KMS-11 (cell line): ENCODE results near the gene TMEM42.

Experiments
- H2AFZ ChIP-seq: fragments of 200-600 bp; sonication (generic); 2 replicates; pipeline ENCODE4 v1.6.1; 2016; ENCODE audit warnings: antibody characterized with exemption, mixed run types, low read depth
- H3K27ac ChIP-seq: fragments of 200-600 bp; sonication (generic); 2 replicates; pipeline ENCODE4 v1.6.1; 2016; ENCODE audit warnings: mild to moderate bottlenecking, mixed run types
- H3K27me3 ChIP-seq: fragments of 200-600 bp; sonication (generic); 2 replicates; pipeline ENCODE4 v1.6.1; 2017; ENCODE audit warnings: mild to moderate bottlenecking, low read depth, mixed run types, moderate library complexity; ENCODE audit not compliant: insufficient read depth
- H3K36me3 ChIP-seq: fragments of 200-600 bp; sonication (generic); 2 replicates; pipeline ENCODE4 v1.6.1; 2017; ENCODE audit warnings: mild to moderate bottlenecking, mixed run types; ENCODE audit not compliant: insufficient read depth
- H3K4me1 ChIP-seq: fragments of 200-600 bp; sonication (generic); 2 replicates; pipeline ENCODE4 v1.6.1; 2016; ENCODE audit warnings: mild to moderate bottlenecking, low read depth, mixed run types; ENCODE audit not compliant: poor library complexity, severe bottlenecking
- H3K4me2 ChIP-seq: fragments of 200-600 bp; sonication (generic); 2 replicates; pipeline ENCODE4 v1.7.0; 2016; ENCODE audit warnings: mild to moderate bottlenecking, mixed run types
- H3K4me3 ChIP-seq: fragments of 200-600 bp; sonication (generic); IDR thresholded peaks from 2 replicates; pipeline ENCODE4 v1.6.1; 2017; ENCODE audit warnings: low read depth, low read length, mixed read lengths; ENCODE audit not compliant: insufficient read depth
- H3K79me2 ChIP-seq: fragments of 200-600 bp; sonication (generic); 2 replicates; pipeline ENCODE4 v1.6.1; 2016; ENCODE audit warnings: low read depth, mixed run types; ENCODE audit not compliant: insufficient read depth
- H3K9ac ChIP-seq: fragments of 200-600 bp; sonication (generic); 2 replicates; pipeline ENCODE4 v1.6.1; 2016; ENCODE audit warnings: mild to moderate bottlenecking, mixed run types
- H4K20me1 ChIP-seq: fragments of 200-600 bp; sonication (generic); 2 replicates; pipeline ENCODE4 v1.6.1; 2016; ENCODE audit warnings: mild to moderate bottlenecking, mixed run types; ENCODE audit not compliant: insufficient read depth
- TF ChIP-seq, protein P1 (sequence below): fragments of 200-600 bp; sonication (generic); conservative IDR thresholded peaks from 2 replicates; pipeline ENCODE4 v1.6.1; 2017; ENCODE audit warnings: low read depth, mild to moderate bottlenecking, antibody characterized with exemption, low read length, moderate library complexity, mixed read lengths

TMEM42 gene

DNA sequence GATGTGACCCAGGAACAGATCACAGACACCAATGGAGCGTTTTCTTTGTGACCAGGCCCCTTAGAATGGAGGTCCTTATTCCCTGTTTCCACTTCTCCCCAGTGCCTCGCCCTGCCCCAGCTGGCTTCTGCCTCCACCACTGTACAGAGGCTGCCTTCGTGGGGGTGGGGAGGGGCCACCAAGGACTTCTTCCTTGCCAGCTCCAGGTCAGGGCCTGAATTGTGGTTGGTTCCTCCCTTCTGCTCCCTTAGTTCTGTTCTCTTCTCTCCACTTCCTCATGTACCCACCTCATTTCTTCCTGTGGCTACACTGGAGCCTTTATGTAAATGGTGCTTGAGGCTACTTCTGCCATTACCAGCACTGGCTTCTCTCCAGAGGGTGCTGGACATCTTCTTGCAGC, 29.1 kb downstream of the TMEM42 start:
- Histone ChIP-seq H3K4me2 (no peak overlapping the region), H3K79me2 (no peaks in the 10 kb centered on the region), H4K20me1 (no peaks in the 10 kb centered on the region), H3K9ac (no peak overlapping the region), H3K4me1 (no peaks in the 10 kb centered on the region), H3K36me3 (no peaks in the 10 kb centered on the region), H3K27ac (no peak overlapping the region), H3K27me3 (no peaks in the 10 kb centered on the region), H3K4me3 (no peak overlapping the region), H2AFZ (no peak overlapping the region)
- TF ChIP-seq, protein P1, sequence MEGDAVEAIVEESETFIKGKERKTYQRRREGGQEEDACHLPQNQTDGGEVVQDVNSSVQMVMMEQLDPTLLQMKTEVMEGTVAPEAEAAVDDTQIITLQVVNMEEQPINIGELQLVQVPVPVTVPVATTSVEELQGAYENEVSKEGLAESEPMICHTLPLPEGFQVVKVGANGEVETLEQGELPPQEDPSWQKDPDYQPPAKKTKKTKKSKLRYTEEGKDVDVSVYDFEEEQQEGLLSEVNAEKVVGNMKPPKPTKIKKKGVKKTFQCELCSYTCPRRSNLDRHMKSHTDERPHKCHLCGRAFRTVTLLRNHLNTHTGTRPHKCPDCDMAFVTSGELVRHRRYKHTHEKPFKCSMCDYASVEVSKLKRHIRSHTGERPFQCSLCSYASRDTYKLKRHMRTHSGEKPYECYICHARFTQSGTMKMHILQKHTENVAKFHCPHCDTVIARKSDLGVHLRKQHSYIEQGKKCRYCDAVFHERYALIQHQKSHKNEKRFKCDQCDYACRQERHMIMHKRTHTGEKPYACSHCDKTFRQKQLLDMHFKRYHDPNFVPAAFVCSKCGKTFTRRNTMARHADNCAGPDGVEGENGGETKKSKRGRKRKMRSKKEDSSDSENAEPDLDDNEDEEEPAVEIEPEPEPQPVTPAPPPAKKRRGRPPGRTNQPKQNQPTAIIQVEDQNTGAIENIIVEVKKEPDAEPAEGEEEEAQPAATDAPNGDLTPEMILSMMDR, result no peak

DNA sequence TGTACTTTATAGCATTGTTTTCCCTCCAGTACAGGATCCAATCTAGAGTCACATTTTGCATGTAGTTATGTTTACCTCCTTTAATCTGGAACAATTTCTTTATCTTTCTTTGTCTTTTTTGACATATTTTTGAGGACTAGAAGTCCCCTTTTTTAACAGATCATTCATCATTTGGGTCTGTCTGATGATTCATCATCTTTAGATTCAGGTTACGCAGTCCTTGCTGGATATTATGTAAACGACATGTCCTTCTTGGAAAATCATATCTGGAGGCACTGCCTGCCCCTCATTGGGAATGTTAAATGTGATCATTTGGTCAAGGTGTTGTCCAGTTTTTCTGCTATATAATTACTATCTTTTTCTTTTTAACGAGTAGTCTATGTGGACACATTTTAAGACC, 31.0 kb downstream of the TMEM42 start:
- Histone ChIP-seq H3K79me2 (no peaks in the 10 kb centered on the region), H2AFZ (no peak overlapping the region), H3K27ac (no peak overlapping the region), H3K36me3 (no peaks in the 10 kb centered on the region), H3K27me3 (no peaks in the 10 kb centered on the region), H3K4me2 (no peak overlapping the region), H3K4me1 (no peaks in the 10 kb centered on the region), H4K20me1 (no peaks in the 10 kb centered on the region), H3K9ac (no peak overlapping the region), H3K4me3 (no peak overlapping the region)
- TF ChIP-seq, protein P1, result no peak

DNA sequence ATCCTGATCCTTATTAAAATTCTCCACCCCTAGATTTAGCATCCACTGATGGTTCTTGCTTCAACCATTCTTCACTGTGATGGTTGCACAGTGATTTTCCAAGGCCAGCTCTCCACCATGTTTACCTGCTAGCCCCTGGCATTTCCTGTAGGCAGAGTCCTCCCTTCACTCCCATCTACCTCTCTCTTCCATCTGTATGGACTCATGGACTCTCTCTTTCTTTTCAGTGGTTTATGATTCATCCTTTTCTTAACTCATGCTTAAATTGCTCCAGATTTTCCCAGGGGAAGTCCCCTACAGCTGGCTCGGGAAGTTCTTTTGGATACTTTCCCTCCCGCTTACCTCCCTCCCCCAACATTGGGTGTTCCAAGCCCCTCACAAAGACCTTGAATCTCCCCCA, 31.4 kb downstream of the TMEM42 start:
- Histone ChIP-seq H3K27me3 (no peaks in the 10 kb centered on the region), H3K79me2 (no peaks in the 10 kb centered on the region), H3K4me2 (no peak overlapping the region), H2AFZ (no peak overlapping the region), H3K4me3 (no peak overlapping the region), H3K36me3 (no peaks in the 10 kb centered on the region), H3K4me1 (no peaks in the 10 kb centered on the region), H3K27ac (no peak overlapping the region), H3K9ac (no peak overlapping the region), H4K20me1 (no peaks in the 10 kb centered on the region)
- TF ChIP-seq, protein P1, result no peak

DNA sequence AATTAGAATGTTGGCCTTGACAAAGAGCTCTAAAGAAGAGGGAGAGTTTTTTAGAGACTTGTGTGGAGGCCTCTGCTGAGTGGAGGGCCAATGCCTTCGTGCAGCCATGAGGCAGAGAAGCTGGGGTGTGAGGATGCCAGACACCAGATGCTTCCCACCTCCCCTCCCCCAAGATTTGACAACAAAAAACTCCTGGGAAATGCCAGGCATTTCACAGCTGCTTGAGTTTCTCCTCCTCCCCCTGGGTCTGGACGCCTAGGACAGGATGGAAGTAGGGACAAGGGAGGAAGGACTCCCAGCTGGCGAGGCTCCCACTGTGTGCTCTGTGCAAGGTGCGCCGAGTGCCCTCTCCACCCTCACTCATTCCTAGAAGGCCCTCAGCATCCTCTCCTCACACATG, 32.8 kb downstream of the TMEM42 start:
- Histone ChIP-seq H2AFZ (no peak overlapping the region), H3K79me2 (no peaks in the 10 kb centered on the region), H3K9ac (no peak overlapping the region), H3K36me3 (no peaks in the 10 kb centered on the region), H3K4me3 (no peak overlapping the region), H3K4me1 (no peaks in the 10 kb centered on the region), H4K20me1 (no peaks in the 10 kb centered on the region), H3K4me2 (no peak overlapping the region), H3K27ac (no peak overlapping the region), H3K27me3 (no peaks in the 10 kb centered on the region)
- TF ChIP-seq, protein P1, result no peak

DNA sequence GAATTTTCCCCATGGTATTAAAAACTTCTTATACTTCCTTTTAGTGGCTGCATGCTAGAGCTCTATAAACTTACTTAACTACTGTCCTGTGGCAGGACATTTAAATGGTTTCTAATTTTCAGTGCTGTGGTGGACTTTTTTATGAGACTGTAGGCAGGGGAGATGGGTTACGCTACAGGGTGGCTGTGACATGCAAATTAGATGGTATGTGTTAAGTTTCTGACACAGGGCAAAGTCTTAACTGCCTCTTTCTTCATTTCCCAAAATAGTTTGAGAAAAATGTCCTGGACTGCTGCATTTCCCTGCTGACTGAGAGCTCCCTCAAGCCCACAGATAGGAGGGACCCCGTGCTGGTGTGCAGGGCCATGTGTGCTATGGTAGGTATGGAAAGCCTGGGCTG, 34.7 kb downstream of the TMEM42 start:
- Histone ChIP-seq H3K4me1 (no peaks in the 10 kb centered on the region), H3K4me2 (no peak overlapping the region), H3K27ac (no peak overlapping the region)

More for the DNA sequence above, 34.7 kb downstream of the TMEM42 start:
- Histone ChIP-seq H3K79me2 (no peaks in the 10 kb centered on the region), H3K36me3 (no peaks in the 10 kb centered on the region), H4K20me1 (no peaks in the 10 kb centered on the region), H3K4me3 (no peak overlapping the region), H3K9ac (no peak overlapping the region), H3K27me3 (no peaks in the 10 kb centered on the region), H2AFZ (no peak overlapping the region)
- TF ChIP-seq, protein P1, result no peak
